GM12864 (cell line): ENCODE data around the gene MFN2.
A peak's percentile ranks its signal among the peaks of the same experiment; 100 is the strongest.

Experiments
- DNase-seq: peaks from one replicate; pipeline ENCODE4 v3.0.0-alpha.2; 2011; ENCODE audit warnings: low read depth
- H3K4me3 ChIP-seq: 2 replicates; pipeline ENCODE4 v1.5.1; 2011; ENCODE audit warnings: mild to moderate bottlenecking, low read depth, low read length, control low read depth
- TF ChIP-seq, protein P1 (sequence below): IDR thresholded peaks from 2 replicates; pipeline ENCODE4 v1.5.1; 2011; ENCODE audit warnings: low read depth, mild to moderate bottlenecking, moderate library complexity, low read length, control low read depth, inconsistent platforms; ENCODE audit errors: missing control alignments

MFN2 gene

GRCh38 chr1:12048372-12048771, 68.1 kb downstream of the MFN2 start:
- DNase-seq: no peak
- TF ChIP-seq, protein P1, sequence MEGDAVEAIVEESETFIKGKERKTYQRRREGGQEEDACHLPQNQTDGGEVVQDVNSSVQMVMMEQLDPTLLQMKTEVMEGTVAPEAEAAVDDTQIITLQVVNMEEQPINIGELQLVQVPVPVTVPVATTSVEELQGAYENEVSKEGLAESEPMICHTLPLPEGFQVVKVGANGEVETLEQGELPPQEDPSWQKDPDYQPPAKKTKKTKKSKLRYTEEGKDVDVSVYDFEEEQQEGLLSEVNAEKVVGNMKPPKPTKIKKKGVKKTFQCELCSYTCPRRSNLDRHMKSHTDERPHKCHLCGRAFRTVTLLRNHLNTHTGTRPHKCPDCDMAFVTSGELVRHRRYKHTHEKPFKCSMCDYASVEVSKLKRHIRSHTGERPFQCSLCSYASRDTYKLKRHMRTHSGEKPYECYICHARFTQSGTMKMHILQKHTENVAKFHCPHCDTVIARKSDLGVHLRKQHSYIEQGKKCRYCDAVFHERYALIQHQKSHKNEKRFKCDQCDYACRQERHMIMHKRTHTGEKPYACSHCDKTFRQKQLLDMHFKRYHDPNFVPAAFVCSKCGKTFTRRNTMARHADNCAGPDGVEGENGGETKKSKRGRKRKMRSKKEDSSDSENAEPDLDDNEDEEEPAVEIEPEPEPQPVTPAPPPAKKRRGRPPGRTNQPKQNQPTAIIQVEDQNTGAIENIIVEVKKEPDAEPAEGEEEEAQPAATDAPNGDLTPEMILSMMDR: no peak
- H3K4me3 ChIP-seq: no peak overlapping the region

DNA sequence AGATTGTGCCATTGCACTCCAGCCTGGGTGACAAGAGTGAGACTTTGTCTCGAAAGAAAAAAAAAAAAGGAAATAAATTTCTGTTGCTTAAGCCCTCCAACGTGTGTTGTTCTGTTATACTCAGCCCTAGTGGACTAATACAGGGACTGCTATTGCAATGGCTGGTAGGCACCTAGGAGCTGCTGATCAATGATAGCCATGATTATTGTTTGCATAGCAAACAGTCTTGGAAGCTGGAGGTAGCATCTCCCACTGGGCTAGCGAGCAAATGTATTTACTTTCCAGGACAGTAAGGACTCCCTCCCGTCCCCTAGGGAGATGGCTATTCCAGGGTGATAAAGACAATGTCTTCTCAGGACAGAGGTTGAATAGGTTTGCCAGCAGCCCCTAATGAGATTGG, 69.4 kb downstream of the MFN2 start:
- TF ChIP-seq, protein P1: peak; percentile 45
- no peak for DNase-seq
- no peak overlapping the region for H3K4me3 ChIP-seq

DNA sequence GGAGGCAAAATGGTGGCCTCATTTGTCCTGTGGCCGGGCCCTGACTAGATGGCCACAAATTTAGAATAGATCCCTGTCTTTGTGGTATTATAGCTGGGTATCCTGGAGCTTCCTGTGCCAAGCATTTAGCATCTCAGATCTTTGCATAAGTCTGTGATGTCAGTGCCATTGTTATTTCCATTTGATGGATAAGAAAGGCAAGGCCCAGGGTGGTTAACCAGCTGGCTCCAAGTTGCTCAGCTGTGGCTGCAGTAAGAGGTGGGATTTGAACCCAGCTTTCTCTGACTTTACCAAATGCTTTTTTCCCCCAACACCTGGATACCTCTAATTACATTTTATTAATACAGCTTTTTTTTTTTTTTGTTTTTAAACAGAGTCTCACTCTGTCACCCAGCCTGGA, 71.1 kb downstream of the MFN2 start:
- TF ChIP-seq, protein P1: no peak
- DNase-seq: no peak

DNA sequence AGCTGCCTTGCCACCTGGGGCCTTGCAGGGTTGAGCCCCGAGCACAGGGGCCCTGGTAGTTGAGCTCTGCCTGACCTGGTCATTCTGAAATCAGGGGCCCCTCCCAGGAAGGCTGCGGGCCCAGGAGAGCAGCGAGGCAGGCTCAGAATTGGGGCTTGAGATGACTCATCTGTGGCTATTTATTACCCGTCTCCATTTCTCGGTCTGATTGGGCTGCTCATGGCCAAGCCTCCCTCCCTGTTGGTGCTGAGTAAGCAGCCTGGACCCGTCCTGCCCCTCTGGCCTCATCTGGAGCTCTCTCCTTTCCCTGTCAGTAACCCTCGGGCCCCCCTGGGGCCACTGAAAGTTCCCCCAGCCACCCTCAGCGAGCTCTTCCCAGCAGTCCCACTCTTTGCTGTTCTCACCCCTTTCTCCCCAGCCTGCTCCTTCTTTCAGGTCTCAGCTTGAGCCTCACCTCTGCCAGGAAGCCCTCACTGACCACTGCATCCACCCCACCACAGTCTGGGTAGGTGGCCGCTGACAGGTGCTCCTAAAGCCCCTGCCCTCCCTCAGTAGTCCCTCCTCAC, 71.8 kb downstream of the MFN2 start:
- peak; percentile 92 for DNase-seq
- H3K4me3 ChIP-seq: peak overlapping the region; percentile 22
- TF ChIP-seq, protein P1: no peak

More for the DNA sequence above, 71.1 kb downstream of the MFN2 start:
- no peak overlapping the region for H3K4me3 ChIP-seq

- DNase-seq: no peak
- H3K4me3 ChIP-seq: no peak overlapping the region
- TF ChIP-seq, protein P1: peak; percentile 26
Measured at GRCh38 chr1:12052997-12053686, 72.9 kb downstream of the MFN2 start.

GRCh38 chr1:12053752-12054548, 73.7 kb downstream of the MFN2 start:
- peak; percentile 68 for DNase-seq
- TF ChIP-seq, protein P1: no peak

More at GRCh38 chr1:12053752-12054548, 73.7 kb downstream of the MFN2 start:
- no peak overlapping the region for H3K4me3 ChIP-seq
